ENCODE results near the gene TPST2. TPM values are rescaled to one million over a fixed set of nuclear protein-coding genes. Genes with fewer than 3 reads are reported as not detected.

The TPST2 gene
- total RNA-seq, 1 experiment from 2014 or later: 11.8 TPM

DNA sequence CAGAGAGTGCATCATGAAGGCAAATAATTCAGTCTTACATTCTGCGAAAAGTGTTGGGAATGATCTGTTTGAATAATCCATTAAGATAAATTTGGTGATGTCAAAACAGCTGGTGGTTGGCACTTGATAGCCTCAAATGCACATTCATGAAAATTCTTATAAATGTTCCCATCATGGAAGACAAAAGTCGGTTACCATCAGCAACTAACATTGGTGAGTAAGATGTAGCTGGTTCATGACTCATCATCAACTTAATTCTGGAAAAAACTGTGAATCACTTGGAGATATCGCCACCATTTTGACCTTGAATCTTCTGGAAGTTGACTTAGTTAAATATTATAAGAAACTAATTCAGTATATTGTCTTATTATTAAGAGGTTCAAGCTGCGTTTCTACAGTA is 16.7 kb upstream of the TPST2 start:
- ATAC-seq (no peak), DNase-seq (ENCODE audit: low read depth, low spot score) (no peak)
- Histone ChIP-seq H3K4me3 (replicated peaks in 1 of 2; ENCODE audit: low read depth in 1 of 2, low read length in 2 of 2) (no peak overlapping the region), H3K4me2 (ENCODE audit: low read length) (no peak overlapping the region), H2AFZ (ENCODE audit: low read depth, low read length, poor library complexity, severe bottlenecking) (no peak overlapping the region), H3K36me3 (ENCODE audit: control insufficient read depth in 1 of 2, insufficient read depth in 2 of 2, low read length in 2 of 2) (no peaks in the 10 kb centered on the region), H3K9me2 (ENCODE audit: insufficient read depth) (no peaks in the 10 kb centered on the region), H3K27me3 (ENCODE audit: insufficient read depth, low read length) (peaks cover 10% of the 10 kb centered on the region; the same call in 1 of the 2 replicates), H3K9me3 (ENCODE audit: control insufficient read depth in 1 of 2, insufficient read depth in 1 of 2, low read depth in 1 of 2, low read length in 2 of 2) (no peaks in the 10 kb centered on the region), H3K27ac (ENCODE audit: low read depth, low read length) (no peak overlapping the region), H3K9ac (ENCODE audit: low read length) (no peak overlapping the region), H3K79me2 (ENCODE audit: insufficient read depth, low read length) (no peaks in the 10 kb centered on the region), H3K4me1 (ENCODE audit: control insufficient read depth in 1 of 2, insufficient read depth in 2 of 2, low read length in 2 of 2) (no peaks in the 10 kb centered on the region), H4K20me1 (ENCODE audit: insufficient read depth) (no peaks in the 10 kb centered on the region)
- TF ChIP-seq CEBPB (IDR thresholded peaks at IDR 0.05; ENCODE audit: low read depth) (no peak), ATF3 (IDR thresholded peaks at IDR 0.05) (no peak), EZH2phosphoT487 (IDR thresholded peaks at IDR 0.05; ENCODE audit: borderline replicate concordance) (no peak), CBX3 (IDR thresholded peaks at IDR 0.05; ENCODE audit: low read depth) (no peak), SRF (IDR thresholded peaks at IDR 0.05; ENCODE audit: low read depth) (no peak), CTCF (IDR thresholded peaks at IDR 0.05 in 2 of 3, conservative IDR thresholded peaks at IDR 0.05 in 1 of 3; ENCODE audit: borderline replicate concordance in 1 of 3, insufficient read depth in 1 of 3, low read depth in 2 of 3, low read length in 2 of 3) (no peak), EGR1 (IDR thresholded peaks at IDR 0.05; ENCODE audit: low read depth) (no peak), POLR2A (IDR thresholded peaks at IDR 0.05; ENCODE audit: borderline replicate concordance, extremely low read depth, insufficient read depth, insufficient read length) (no peak), POLR2AphosphoS5 (IDR thresholded peaks at IDR 0.05; ENCODE audit: low read depth, low read length) (no peak), ELF1 (IDR thresholded peaks at IDR 0.05; ENCODE audit: borderline replicate concordance, low read depth) (no peak), TCF7L2 (IDR thresholded peaks at IDR 0.05; ENCODE audit: borderline replicate concordance, extremely low read depth, insufficient read depth, insufficient read length) (no peak), YY1 (IDR thresholded peaks at IDR 0.05; ENCODE audit: extremely low read depth, insufficient replicate concordance, low read depth, low read length) (no peak), ZFX (IDR thresholded peaks at IDR 0.05) (no peak), JUND (IDR thresholded peaks at IDR 0.05) (no peak), SP1 (IDR thresholded peaks at IDR 0.05; ENCODE audit: low read depth) (no peak), FOSL1 (IDR thresholded peaks at IDR 0.05; ENCODE audit: low read depth) (no peak), SIN3A (IDR thresholded peaks at IDR 0.05; ENCODE audit: low read depth) (no peak)
- TF ChIP-seq, protein P1, sequence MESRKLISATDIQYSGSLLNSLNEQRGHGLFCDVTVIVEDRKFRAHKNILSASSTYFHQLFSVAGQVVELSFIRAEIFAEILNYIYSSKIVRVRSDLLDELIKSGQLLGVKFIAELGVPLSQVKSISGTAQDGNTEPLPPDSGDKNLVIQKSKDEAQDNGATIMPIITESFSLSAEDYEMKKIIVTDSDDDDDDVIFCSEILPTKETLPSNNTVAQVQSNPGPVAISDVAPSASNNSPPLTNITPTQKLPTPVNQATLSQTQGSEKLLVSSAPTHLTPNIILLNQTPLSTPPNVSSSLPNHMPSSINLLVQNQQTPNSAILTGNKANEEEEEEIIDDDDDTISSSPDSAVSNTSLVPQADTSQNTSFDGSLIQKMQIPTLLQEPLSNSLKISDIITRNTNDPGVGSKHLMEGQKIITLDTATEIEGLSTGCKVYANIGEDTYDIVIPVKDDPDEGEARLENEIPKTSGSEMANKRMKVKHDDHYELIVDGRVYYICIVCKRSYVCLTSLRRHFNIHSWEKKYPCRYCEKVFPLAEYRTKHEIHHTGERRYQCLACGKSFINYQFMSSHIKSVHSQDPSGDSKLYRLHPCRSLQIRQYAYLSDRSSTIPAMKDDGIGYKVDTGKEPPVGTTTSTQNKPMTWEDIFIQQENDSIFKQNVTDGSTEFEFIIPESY (IDR thresholded peaks at IDR 0.05; ENCODE audit: extremely low read depth, insufficient replicate concordance, low read length): no peak
- TF ChIP-seq, protein P2, sequence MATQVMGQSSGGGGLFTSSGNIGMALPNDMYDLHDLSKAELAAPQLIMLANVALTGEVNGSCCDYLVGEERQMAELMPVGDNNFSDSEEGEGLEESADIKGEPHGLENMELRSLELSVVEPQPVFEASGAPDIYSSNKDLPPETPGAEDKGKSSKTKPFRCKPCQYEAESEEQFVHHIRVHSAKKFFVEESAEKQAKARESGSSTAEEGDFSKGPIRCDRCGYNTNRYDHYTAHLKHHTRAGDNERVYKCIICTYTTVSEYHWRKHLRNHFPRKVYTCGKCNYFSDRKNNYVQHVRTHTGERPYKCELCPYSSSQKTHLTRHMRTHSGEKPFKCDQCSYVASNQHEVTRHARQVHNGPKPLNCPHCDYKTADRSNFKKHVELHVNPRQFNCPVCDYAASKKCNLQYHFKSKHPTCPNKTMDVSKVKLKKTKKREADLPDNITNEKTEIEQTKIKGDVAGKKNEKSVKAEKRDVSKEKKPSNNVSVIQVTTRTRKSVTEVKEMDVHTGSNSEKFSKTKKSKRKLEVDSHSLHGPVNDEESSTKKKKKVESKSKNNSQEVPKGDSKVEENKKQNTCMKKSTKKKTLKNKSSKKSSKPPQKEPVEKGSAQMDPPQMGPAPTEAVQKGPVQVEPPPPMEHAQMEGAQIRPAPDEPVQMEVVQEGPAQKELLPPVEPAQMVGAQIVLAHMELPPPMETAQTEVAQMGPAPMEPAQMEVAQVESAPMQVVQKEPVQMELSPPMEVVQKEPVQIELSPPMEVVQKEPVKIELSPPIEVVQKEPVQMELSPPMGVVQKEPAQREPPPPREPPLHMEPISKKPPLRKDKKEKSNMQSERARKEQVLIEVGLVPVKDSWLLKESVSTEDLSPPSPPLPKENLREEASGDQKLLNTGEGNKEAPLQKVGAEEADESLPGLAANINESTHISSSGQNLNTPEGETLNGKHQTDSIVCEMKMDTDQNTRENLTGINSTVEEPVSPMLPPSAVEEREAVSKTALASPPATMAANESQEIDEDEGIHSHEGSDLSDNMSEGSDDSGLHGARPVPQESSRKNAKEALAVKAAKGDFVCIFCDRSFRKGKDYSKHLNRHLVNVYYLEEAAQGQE (IDR thresholded peaks at IDR 0.05; ENCODE audit: low read depth): no peak
- ChIA-PET CTCF (no interaction called here), POLR2A (no interaction called here), RAD21 (ENCODE audit: low non-redundant PET in 1 of 2, low total read pairs in 2 of 2, uncharacterized antibody in 2 of 2, unreplicated experiment in 2 of 2) (no interaction called here)
- no TSS peak for BruUV-seq (replicated peaks)
- intact Hi-C loops (cut with micrococcal nuclease): no loop called here

Data from HCT116 (cell line).